Hepatocyte (in vitro differentiated cells): ENCODE measurements around the gene RUFY3.

Source experiments
- EZH2 ChIP-seq: fragments of 200-600 bp; sonication (generic); IDR thresholded peaks from 2 replicates; pipeline ENCODE4 v1.6.1; 2016; ENCODE audit warnings: antibody characterized with exemption, mild to moderate bottlenecking, borderline replicate concordance
- EZH2phosphoT487 ChIP-seq: fragments of 200-600 bp; sonication (generic); IDR thresholded peaks from one replicate; pipeline ENCODE4 v1.6.1; 2018; ENCODE audit warnings: antibody characterized with exemption, mild to moderate bottlenecking, low read depth, moderate library complexity; ENCODE audit not compliant: unreplicated experiment, severe bottlenecking
- TF ChIP-seq, protein P1 (sequence below): fragments of 200-600 bp; sonication (generic); IDR thresholded peaks from 2 replicates; pipeline ENCODE4 v1.5.1; 2016; ENCODE audit warnings: antibody characterized with exemption, mild to moderate bottlenecking; ENCODE audit not compliant: poor library complexity

DNA sequence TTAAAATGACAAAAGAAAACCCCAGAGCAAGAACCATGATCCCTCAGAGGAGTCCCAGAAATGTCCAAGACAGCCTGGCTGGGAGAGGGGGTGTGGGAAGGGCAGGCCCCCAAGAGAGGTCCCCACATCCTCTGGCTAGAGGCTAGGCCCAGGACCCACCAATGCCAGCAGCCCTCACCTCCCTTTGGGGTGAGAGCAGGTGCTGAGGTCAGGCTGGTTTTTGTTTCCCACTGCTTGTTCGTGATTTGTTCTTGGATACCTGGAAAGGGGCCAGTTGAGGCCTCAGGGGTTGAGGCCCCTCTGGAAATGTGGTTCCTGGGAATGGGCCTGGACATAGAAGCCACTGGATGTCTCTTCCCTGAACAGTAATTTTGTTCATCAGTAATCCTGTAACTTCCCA, 120.2 kb downstream of the RUFY3 start:
- TF ChIP-seq EZH2 (no peak), EZH2phosphoT487 (no peak)
- TF ChIP-seq, protein P1, sequence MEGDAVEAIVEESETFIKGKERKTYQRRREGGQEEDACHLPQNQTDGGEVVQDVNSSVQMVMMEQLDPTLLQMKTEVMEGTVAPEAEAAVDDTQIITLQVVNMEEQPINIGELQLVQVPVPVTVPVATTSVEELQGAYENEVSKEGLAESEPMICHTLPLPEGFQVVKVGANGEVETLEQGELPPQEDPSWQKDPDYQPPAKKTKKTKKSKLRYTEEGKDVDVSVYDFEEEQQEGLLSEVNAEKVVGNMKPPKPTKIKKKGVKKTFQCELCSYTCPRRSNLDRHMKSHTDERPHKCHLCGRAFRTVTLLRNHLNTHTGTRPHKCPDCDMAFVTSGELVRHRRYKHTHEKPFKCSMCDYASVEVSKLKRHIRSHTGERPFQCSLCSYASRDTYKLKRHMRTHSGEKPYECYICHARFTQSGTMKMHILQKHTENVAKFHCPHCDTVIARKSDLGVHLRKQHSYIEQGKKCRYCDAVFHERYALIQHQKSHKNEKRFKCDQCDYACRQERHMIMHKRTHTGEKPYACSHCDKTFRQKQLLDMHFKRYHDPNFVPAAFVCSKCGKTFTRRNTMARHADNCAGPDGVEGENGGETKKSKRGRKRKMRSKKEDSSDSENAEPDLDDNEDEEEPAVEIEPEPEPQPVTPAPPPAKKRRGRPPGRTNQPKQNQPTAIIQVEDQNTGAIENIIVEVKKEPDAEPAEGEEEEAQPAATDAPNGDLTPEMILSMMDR: no peak
